ENCODE data around the gene KCTD5. TPM values are rescaled to one million over a fixed set of nuclear protein-coding genes. Genes with fewer than 3 reads are reported as not detected.

KCTD5 gene
- total and polyA plus RNA-seq, 10 of the 15 experiments (the other 5 are each of a cell fraction or from before 2014, with no cell fraction given) = 0.58 to 56.4 (median 37.3) TPM

DNA sequence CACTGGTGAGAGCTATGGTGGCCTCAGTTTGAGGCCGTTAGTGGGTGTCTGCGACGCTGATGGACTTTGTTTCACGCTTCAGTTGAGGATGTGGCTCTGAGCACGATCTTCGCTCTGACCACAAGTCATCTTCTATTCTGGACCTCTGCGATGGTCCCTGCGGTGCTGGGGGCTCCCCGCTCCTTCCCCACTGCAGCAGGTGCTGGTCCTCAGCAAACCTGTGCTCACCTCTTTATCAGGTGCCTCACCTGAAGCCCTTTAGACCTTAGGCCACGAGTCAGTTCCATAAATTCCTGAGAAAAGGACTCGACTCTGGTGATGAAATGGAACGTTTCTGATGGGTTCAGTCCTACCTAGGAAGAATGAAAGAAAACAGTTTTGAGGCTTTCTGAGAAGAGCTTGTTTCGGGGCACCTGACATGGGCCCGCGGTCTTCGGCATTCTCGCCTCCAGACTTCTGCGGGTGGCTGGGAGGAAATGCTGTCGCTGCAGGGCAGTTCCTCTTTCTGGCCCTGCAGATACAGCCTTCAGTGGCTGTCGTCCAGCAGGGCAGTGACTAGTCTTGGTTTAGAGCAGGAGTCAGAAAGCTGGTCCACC is 4.7 kb downstream of the KCTD5 start (continued):
- TF ChIP-seq SMAD1 (IDR thresholded peaks at IDR 0.05; ENCODE audit: low read depth, partially characterized antibody) = no peak
- TF ChIP-seq, protein P1, sequence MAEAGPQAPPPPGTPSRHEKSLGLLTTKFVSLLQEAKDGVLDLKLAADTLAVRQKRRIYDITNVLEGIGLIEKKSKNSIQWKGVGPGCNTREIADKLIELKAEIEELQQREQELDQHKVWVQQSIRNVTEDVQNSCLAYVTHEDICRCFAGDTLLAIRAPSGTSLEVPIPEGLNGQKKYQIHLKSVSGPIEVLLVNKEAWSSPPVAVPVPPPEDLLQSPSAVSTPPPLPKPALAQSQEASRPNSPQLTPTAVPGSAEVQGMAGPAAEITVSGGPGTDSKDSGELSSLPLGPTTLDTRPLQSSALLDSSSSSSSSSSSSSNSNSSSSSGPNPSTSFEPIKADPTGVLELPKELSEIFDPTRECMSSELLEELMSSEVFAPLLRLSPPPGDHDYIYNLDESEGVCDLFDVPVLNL (IDR thresholded peaks at IDR 0.05; ENCODE audit: low read depth, low read length) = no peak
- TF ChIP-seq, protein P2, sequence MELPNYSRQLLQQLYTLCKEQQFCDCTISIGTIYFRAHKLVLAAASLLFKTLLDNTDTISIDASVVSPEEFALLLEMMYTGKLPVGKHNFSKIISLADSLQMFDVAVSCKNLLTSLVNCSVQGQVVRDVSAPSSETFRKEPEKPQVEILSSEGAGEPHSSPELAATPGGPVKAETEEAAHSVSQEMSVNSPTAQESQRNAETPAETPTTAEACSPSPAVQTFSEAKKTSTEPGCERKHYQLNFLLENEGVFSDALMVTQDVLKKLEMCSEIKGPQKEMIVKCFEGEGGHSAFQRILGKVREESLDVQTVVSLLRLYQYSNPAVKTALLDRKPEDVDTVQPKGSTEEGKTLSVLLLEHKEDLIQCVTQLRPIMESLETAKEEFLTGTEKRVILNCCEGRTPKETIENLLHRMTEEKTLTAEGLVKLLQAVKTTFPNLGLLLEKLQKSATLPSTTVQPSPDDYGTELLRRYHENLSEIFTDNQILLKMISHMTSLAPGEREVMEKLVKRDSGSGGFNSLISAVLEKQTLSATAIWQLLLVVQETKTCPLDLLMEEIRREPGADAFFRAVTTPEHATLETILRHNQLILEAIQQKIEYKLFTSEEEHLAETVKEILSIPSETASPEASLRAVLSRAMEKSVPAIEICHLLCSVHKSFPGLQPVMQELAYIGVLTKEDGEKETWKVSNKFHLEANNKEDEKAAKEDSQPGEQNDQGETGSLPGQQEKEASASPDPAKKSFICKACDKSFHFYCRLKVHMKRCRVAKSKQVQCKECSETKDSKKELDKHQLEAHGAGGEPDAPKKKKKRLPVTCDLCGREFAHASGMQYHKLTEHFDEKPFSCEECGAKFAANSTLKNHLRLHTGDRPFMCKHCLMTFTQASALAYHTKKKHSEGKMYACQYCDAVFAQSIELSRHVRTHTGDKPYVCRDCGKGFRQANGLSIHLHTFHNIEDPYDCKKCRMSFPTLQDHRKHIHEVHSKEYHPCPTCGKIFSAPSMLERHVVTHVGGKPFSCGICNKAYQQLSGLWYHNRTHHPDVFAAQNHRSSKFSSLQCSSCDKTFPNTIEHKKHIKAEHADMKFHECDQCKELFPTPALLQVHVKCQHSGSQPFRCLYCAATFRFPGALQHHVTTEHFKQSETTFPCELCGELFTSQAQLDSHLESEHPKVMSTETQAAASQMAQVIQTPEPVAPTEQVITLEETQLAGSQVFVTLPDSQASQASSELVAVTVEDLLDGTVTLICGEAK (IDR thresholded peaks at IDR 0.05; ENCODE audit: borderline replicate concordance) = no peak; the same call in 1 of the 2 replicates
- TF ChIP-seq MEF2A (IDR thresholded peaks at IDR 0.05; ENCODE audit: insufficient read depth, low read depth, low read length) = no peak

Measured in GM12878 (cell line).